Upper lobe of left lung (tissue), 4 donors: ENCODE results near the gene GTF2H3.

Experiments
- CTCF ChIP-seq, 6 experiments: fragments of 450-650 bp in 4 of 6; fragments of 200-600 bp in 2 of 6; sonication (generic) in 2 of 6; IDR thresholded peaks; one replicate each; pipeline ENCODE4 v1.5.1; 2016 to 2019; ENCODE audit warnings: antibody characterized with exemption in 6 of 6
- EP300 ChIP-seq, 4 donors: sonication (generic); formaldehyde crosslinking; IDR thresholded peaks; one replicate each; pipeline ENCODE4 v1.5.1; 2017; ENCODE audit warnings: antibody characterized with exemption in 4 of 4, control low read depth in 2 of 4
- POLR2A ChIP-seq, 4 donors: fragments of 450-650 bp; IDR thresholded peaks; one replicate each; pipeline ENCODE4 v1.5.1; 2016 to 2017; ENCODE audit warnings: antibody characterized with exemption in 4 of 4, mild to moderate bottlenecking in 2 of 4
- POLR2AphosphoS5 ChIP-seq, 2 donors: sonication (generic); formaldehyde crosslinking; IDR thresholded peaks; one replicate each; pipeline ENCODE4 v1.5.1; 2017; ENCODE audit warnings: antibody characterized with exemption in 2 of 2

DNA sequence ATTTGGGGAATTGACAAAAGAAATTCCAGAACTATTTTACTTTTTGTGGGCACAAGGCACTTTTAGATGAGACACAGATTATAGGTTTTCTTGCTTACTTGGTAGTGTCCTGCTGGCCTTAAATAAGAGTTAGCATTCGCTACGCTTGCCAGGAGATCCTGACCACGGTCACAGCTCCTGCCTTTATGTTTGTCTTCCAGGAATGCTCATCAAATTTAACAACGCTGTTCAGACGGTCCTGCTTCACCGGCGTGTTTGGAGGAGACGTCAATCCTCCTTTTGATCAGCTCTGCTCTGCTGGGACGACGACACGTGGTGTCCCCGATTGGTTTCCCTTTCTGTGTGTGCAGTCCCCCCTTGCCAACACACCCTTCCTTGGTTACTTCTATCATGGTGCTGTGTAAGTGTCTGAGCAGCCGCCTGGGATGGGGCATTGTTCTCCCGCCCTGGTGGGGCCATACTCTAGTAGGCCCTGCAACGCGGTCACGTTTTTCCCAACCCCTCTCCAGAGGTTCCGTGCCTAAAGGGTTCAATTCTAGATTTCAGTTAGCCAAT, 53.1 kb downstream of the GTF2H3 start:
- TF ChIP-seq POLR2A (IDR thresholded peaks at IDR 0.05) (no peak), CTCF (IDR thresholded peaks at IDR 0.05) (no peak), EP300 (IDR thresholded peaks at IDR 0.05) (no peak), POLR2AphosphoS5 (IDR thresholded peaks at IDR 0.05) (no peak)
